ENCODE results near the gene OR1C1.
"Not testable (repeated sequence)": the region's sequence is repeated elsewhere in the genome, so short reads cannot be mapped to it uniquely, and the experiment has no call there.

Gene OR1C1

DNA sequence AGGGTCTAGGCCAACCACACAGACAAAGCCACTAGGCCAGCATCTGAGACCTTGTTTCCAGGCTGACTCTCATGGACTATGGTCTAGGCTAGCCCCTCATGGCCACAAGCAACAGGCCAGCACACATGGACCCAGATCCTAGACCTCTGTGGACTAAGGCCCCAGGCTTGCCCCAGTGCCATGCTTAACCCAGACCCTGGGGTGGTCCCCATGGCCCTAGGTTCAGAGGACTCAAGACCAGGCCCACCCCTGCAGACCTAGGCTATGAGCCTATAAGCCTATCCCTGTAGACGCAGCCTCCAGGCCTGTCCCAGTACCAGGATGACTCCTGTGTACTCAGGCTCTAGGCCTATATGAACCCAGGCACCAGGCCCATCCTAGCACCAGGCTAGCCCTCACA, 10.5 kb downstream of the OR1C1 start:
- Histone ChIP-seq H3K79me2 (ENCODE audit: low read length) (no peaks in the 10 kb centered on the region), H3K4me3 (ENCODE audit: low read length) (no peak overlapping the region), H3K27me3 (ENCODE audit: low read depth, low read length) (no peaks in the 10 kb centered on the region), H3K9me3 (ENCODE audit: insufficient read depth, low read length) (no peaks in the 10 kb centered on the region), H3K9ac (ENCODE audit: low read length) (no peak overlapping the region), H3K4me1 (ENCODE audit: low read length) (no peaks in the 10 kb centered on the region), H3K4me2 (ENCODE audit: low read length) (no peak overlapping the region), H3K36me3 (replicated peaks; ENCODE audit: low read depth, low read length) (no peaks in the 10 kb centered on the region), H3K27ac (ENCODE audit: low read length) (no peak overlapping the region), H2AFZ (ENCODE audit: low read depth, low read length) (no peak overlapping the region), H4K20me1 (ENCODE audit: insufficient read depth, low read length) (no peaks in the 10 kb centered on the region)
- TF ChIP-seq EZH2phosphoT487 (IDR thresholded peaks at IDR 0.05; ENCODE audit: low read depth): no peak
- TF ChIP-seq, protein P1, sequence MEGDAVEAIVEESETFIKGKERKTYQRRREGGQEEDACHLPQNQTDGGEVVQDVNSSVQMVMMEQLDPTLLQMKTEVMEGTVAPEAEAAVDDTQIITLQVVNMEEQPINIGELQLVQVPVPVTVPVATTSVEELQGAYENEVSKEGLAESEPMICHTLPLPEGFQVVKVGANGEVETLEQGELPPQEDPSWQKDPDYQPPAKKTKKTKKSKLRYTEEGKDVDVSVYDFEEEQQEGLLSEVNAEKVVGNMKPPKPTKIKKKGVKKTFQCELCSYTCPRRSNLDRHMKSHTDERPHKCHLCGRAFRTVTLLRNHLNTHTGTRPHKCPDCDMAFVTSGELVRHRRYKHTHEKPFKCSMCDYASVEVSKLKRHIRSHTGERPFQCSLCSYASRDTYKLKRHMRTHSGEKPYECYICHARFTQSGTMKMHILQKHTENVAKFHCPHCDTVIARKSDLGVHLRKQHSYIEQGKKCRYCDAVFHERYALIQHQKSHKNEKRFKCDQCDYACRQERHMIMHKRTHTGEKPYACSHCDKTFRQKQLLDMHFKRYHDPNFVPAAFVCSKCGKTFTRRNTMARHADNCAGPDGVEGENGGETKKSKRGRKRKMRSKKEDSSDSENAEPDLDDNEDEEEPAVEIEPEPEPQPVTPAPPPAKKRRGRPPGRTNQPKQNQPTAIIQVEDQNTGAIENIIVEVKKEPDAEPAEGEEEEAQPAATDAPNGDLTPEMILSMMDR (IDR thresholded peaks at IDR 0.05; ENCODE audit: low read depth, low read length): no peak

DNA sequence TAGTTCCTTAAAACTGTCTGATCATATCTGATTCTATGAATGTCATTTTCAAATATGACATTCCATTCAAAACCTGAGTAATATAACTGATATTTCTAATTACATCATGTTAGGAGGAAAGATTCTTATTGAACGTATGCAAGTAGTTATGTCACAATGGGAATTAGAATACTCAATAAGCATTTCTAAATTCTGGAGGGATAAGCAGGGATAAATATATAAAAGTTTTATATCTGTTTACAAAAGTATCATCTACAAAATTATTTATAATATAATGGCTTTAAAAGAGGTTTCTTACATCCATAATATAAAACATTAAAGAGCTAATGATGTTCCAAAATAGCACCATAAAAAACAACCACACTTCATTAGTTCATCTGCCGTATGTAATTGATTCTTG, 12.3 kb downstream of the OR1C1 start, which contains the start of gene OR14A2:
OR14A2 (minus strand) TSS at position 101 of the 400 bp plus-strand sequence.
- TF ChIP-seq EZH2phosphoT487 (IDR thresholded peaks at IDR 0.05; ENCODE audit: low read depth): no peak
- TF ChIP-seq, protein P1 (IDR thresholded peaks at IDR 0.05; ENCODE audit: low read depth, low read length): no peak
- Histone ChIP-seq H2AFZ (ENCODE audit: low read depth, low read length) (no peak within 1 kb of the TSS), H3K36me3 (replicated peaks; ENCODE audit: low read depth, low read length) (no peaks in the 10 kb centered on the region), H3K4me3 (ENCODE audit: low read length) (no peak within 1 kb of the TSS), H4K20me1 (ENCODE audit: insufficient read depth, low read length) (no peaks in the 10 kb centered on the region), H3K79me2 (ENCODE audit: low read length) (no peaks in the 10 kb centered on the region), H3K27me3 (ENCODE audit: low read depth, low read length) (no peaks in the 10 kb centered on the region), H3K4me1 (ENCODE audit: low read length) (no peaks in the 10 kb centered on the region), H3K9ac (ENCODE audit: low read length) (no peak within 1 kb of the TSS), H3K4me2 (ENCODE audit: low read length) (no peak within 1 kb of the TSS), H3K9me3 (ENCODE audit: insufficient read depth, low read length) (no peaks in the 10 kb centered on the region), H3K27ac (ENCODE audit: low read length) (no peak within 1 kb of the TSS)

DNA sequence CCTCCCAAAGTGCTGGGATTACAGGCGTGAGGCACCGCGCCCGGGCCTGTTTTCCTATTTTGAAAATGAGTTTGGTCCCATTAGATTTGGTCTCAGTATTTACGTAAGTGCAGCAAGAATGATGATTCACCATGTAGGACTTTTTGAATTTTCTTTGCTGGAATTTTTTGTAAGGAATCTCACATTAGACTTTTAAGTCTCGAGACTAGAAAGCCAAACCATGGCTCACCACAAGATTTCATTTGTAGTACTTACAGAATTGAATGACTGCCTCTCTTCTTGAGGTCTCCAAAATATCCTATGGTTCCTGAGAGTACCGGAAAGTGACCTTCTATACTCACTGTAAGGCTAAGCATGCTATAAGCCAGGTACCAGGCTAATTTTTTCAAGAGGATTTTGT, 12.7 kb downstream of the OR1C1 start:
- Histone ChIP-seq H3K27ac (ENCODE audit: low read length) (no peak overlapping the region), H3K9ac (ENCODE audit: low read length) (no peak overlapping the region), H2AFZ (ENCODE audit: low read depth, low read length) (no peak overlapping the region), H3K4me1 (ENCODE audit: low read length) (no peaks in the 10 kb centered on the region), H4K20me1 (ENCODE audit: insufficient read depth, low read length) (no peaks in the 10 kb centered on the region), H3K4me3 (ENCODE audit: low read length) (no peak overlapping the region), H3K27me3 (ENCODE audit: low read depth, low read length) (no peaks in the 10 kb centered on the region), H3K79me2 (ENCODE audit: low read length) (no peaks in the 10 kb centered on the region), H3K36me3 (replicated peaks; ENCODE audit: low read depth, low read length) (no peaks in the 10 kb centered on the region), H3K9me3 (ENCODE audit: insufficient read depth, low read length) (no peaks in the 10 kb centered on the region), H3K4me2 (ENCODE audit: low read length) (no peak overlapping the region)
- TF ChIP-seq, protein P1 (IDR thresholded peaks at IDR 0.05; ENCODE audit: low read depth, low read length): no peak
- no peak for TF ChIP-seq EZH2phosphoT487 (IDR thresholded peaks at IDR 0.05; ENCODE audit: low read depth)

DNA sequence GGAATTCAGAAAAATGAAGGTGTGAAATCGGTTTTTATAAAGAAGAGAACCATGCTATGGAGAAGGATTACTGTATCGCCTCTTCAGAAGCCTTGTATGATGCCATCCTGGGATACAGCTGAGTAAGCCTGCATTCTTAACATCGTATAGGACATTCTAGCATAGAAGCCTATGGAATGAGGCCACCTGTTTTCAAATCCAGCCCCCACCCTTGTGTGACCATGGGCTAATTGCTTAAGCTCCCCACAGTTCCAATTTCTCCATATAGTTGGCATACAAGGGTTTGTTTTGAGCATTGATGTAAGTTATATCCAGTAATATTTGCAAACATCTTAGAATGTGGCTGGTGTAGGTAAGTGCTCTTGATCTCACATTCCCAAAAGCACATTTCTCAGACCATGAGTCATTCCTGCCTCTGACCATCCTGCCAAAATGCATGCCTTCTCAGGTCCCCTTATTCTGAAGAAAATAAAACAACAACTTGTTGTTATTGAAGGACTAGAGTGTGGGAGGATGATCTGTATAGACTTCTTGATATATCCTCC, 13.9 kb downstream of the OR1C1 start:
- no peaks in the 10 kb centered on the region for H3K79me2 ChIP-seq (ENCODE audit: low read length)
- H3K4me2 ChIP-seq (ENCODE audit: low read length): no peak overlapping the region
- H4K20me1 ChIP-seq (ENCODE audit: insufficient read depth, low read length): no peaks in the 10 kb centered on the region
- TF ChIP-seq EZH2phosphoT487 (IDR thresholded peaks at IDR 0.05; ENCODE audit: low read depth): no peak
- TF ChIP-seq, protein P1 (IDR thresholded peaks at IDR 0.05; ENCODE audit: low read depth, low read length): no peak
- no peak overlapping the region for H3K9ac ChIP-seq (ENCODE audit: low read length)
- H2AFZ ChIP-seq (ENCODE audit: low read depth, low read length): no peak overlapping the region
- no peak overlapping the region for H3K4me3 ChIP-seq (ENCODE audit: low read length)
- no peaks in the 10 kb centered on the region for H3K4me1 ChIP-seq (ENCODE audit: low read length)
- H3K9me3 ChIP-seq (ENCODE audit: insufficient read depth, low read length): no peaks in the 10 kb centered on the region
- H3K36me3 ChIP-seq (replicated peaks; ENCODE audit: low read depth, low read length): no peaks in the 10 kb centered on the region
- no peaks in the 10 kb centered on the region for H3K27me3 ChIP-seq (ENCODE audit: low read depth, low read length)
- no peak overlapping the region for H3K27ac ChIP-seq (ENCODE audit: low read length)

DNA sequence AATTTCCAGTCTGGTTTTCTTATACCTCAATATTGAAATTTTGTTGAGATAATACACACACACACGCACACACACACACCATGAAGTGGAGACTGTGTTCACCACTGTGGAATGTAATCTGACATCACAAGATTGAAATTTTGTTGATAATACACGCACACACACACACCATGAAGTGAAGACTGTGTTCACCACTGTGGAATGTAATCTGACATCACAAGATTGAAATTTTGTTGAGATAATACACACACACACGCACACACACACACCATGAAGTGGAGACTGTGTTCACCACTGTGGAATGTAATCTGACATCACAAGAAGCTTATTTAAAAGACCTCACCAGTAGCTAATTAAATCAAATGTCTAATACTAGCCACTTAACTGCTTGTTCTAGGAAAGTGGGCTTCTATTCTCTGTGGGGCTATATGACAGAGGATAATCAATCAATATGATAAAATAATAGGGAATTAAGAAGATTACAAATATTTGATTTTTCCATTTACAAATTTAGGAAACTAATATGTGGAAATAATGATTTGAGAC, 18.1 kb downstream of the OR1C1 start:
- H3K27ac ChIP-seq (ENCODE audit: low read length): not testable (repeated sequence)

More for the DNA sequence above, 18.1 kb downstream of the OR1C1 start:
- not testable (repeated sequence) for H3K9ac ChIP-seq (ENCODE audit: low read length); H3K4me3 ChIP-seq (ENCODE audit: low read length); H3K4me2 ChIP-seq (ENCODE audit: low read length); H3K9me3 ChIP-seq (ENCODE audit: insufficient read depth, low read length); H3K36me3 ChIP-seq (replicated peaks; ENCODE audit: low read depth, low read length); H3K4me1 ChIP-seq (ENCODE audit: low read length); H4K20me1 ChIP-seq (ENCODE audit: insufficient read depth, low read length); H3K79me2 ChIP-seq (ENCODE audit: low read length); H2AFZ ChIP-seq (ENCODE audit: low read depth, low read length); H3K27me3 ChIP-seq (ENCODE audit: low read depth, low read length)
